Left lung (tissue), 10 donors: ENCODE data around the gene NOTCH1. TPM values are rescaled to one million over a fixed set of nuclear protein-coding genes. Genes with fewer than 3 reads are reported as not detected.

Experiments
- ATAC-seq: fragments of 200-7000 bp; cut with Tn5 transposase; one replicate; pipeline ENCODE4 v1.9.1; 2020; ENCODE audit warnings: moderate library complexity
- DNase-seq, 4 donors: peaks; one replicate each; pipeline ENCODE4 v3.0.0-alpha.2; 2013 to 2020
- H3K27ac ChIP-seq, 2 donors: fragments of 200-600 bp; sonication (generic) in 1 of 2; one replicate each; pipeline versions ENCODE4 v1.5.0 to v1.8.0; 2020 to 2021
- H3K27me3 ChIP-seq, 2 donors: fragments of 200-600 bp; sonication (generic) in 1 of 2; one replicate each; pipeline versions ENCODE4 v1.5.0 to v1.8.0; 2020 to 2021
- H3K36me3 ChIP-seq, 2 donors: fragments of 200-600 bp; sonication (generic) in 1 of 2; one replicate each; pipeline versions ENCODE4 v1.5.0 to v1.8.0; 2020 to 2021
- H3K4me1 ChIP-seq, 2 donors: fragments of 200-600 bp; one replicate each; pipeline ENCODE4 v1.8.0; 2021
- H3K4me3 ChIP-seq, 2 donors: fragments of 200-600 bp; sonication (generic) in 1 of 2; one replicate each; pipeline versions ENCODE4 v1.5.0 to v1.8.0; 2020 to 2021; ENCODE audit warnings: mild to moderate bottlenecking in 1 of 2
- H3K9me3 ChIP-seq, 2 donors: fragments of 200-600 bp; sonication (generic) in 1 of 2; one replicate each; pipeline versions ENCODE4 v1.5.0 to v1.8.0; 2020 to 2021
- intact Hi-C, 2 donors: fragments of 100-400 bp; cut with DNase I; formaldehyde crosslinking; loops; one replicate each; pipeline versions ENCODE4 v1.11.2 to v1.14.2; 2022
- polyA plus RNA-seq, 6 donors: library from polyadenylated mRNA; unstranded; fragments of 120-200 nt; gene quantifications; one replicate each; pipeline ENCODE4 v1.2.1, GENCODE V29; 2013; ENCODE audit not compliant: insufficient read length in 6 of 6
- total RNA-seq, 2 donors: library from RNA; stranded (reverse); fragmentation: NEBNext Ultra II Directional; extraction: Animal tissue kit (Norgen Biotek cat#: 25700); gene quantifications; one replicate each; pipeline ENCODE4 v1.2.1, GENCODE V29; 2021
- TF ChIP-seq, protein P1 (sequence below), 2 donors: fragments of 200-600 bp; sonication (generic) in 1 of 2; IDR thresholded peaks; one replicate each; pipeline versions ENCODE4 v1.5.0 to v1.8.0; 2021; ENCODE audit warnings: antibody characterized with exemption in 2 of 2
- donor health status: DM: no; HTN: yes; CAD: no.
- donor health status: DM: no; HTN: no; CAD: no.

NOTCH1 gene
- total and polyA plus RNA-seq, 8 donors: 21.7 to 102 (median 33.7) TPM

GRCh38 chr9:136476369-136477150, 69.3 kb downstream of the NOTCH1 start:
- H3K27me3 ChIP-seq: no peaks in the 10 kb centered on the region
- H3K4me3 ChIP-seq: no peak overlapping the region
- TF ChIP-seq, protein P1, sequence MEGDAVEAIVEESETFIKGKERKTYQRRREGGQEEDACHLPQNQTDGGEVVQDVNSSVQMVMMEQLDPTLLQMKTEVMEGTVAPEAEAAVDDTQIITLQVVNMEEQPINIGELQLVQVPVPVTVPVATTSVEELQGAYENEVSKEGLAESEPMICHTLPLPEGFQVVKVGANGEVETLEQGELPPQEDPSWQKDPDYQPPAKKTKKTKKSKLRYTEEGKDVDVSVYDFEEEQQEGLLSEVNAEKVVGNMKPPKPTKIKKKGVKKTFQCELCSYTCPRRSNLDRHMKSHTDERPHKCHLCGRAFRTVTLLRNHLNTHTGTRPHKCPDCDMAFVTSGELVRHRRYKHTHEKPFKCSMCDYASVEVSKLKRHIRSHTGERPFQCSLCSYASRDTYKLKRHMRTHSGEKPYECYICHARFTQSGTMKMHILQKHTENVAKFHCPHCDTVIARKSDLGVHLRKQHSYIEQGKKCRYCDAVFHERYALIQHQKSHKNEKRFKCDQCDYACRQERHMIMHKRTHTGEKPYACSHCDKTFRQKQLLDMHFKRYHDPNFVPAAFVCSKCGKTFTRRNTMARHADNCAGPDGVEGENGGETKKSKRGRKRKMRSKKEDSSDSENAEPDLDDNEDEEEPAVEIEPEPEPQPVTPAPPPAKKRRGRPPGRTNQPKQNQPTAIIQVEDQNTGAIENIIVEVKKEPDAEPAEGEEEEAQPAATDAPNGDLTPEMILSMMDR (IDR thresholded peaks at IDR 0.05): no peak
- DNase-seq (no peak), ATAC-seq (no peak)
- intact Hi-C loops: no loop called here
- peaks cover 0 to 73% of the 10 kb centered on the region in 2 donors for H3K36me3 ChIP-seq
- H3K27ac ChIP-seq: no peak overlapping the region
- H3K9me3 ChIP-seq: no peaks in the 10 kb centered on the region
- H3K4me1 ChIP-seq: peaks cover 4 to 16% of the 10 kb centered on the region in 2 donors

DNA sequence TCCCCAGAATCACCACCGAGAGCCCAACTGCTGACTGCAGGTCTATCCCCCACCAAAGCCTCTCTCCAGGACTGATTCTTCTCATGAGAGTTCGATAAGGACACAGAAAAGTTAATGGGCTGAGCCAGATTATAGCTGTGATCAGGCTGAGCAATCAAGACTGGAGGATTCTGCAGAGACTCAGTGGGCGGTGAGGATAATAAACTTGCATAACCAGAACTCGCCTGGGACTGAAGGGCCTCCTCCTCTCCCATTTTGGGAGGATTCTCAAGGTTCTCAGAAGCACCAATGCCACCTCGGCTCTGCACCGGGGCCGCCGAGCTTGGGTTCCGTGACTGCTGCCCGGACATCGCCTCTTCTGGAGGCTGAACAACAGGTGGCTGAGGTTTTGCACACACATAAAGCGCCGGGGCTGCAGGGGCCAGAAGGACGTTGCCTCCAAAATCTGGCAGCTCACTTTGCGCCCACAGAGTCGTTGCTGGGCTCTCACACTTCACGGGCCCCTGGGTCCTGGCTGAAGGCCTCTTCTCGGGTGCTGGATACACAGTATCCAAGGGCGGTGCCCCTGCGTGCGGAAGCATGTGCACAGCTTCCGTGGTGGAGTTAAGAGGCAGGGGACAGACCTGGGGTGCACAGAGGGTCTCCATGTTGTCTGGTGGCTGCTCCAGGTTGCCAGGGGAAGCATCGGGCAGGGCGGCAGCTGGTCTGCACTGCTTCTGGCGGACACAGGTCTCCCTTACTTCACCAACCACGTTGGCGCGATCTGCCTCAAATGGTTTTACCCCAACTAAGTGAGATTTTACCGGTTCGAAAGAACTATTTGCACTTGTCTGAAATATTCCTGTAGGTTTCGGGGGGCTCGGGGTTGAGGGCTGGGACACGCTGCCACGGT, 70.6 kb downstream of the NOTCH1 start:
- ATAC-seq (no peak), DNase-seq (no peak)
- intact Hi-C loops: no loop called here
- Histone ChIP-seq H3K36me3 (peaks cover 0 to 87% of the 10 kb centered on the region in 2 donors), H3K4me3 (no peak overlapping the region), H3K4me1 (peaks cover 0 to 3% of the 10 kb centered on the region in 2 donors), H3K27me3 (no peaks in the 10 kb centered on the region), H3K9me3 (no peaks in the 10 kb centered on the region), H3K27ac (no peak overlapping the region)
- TF ChIP-seq, protein P1 (IDR thresholded peaks at IDR 0.05): no peak

DNA sequence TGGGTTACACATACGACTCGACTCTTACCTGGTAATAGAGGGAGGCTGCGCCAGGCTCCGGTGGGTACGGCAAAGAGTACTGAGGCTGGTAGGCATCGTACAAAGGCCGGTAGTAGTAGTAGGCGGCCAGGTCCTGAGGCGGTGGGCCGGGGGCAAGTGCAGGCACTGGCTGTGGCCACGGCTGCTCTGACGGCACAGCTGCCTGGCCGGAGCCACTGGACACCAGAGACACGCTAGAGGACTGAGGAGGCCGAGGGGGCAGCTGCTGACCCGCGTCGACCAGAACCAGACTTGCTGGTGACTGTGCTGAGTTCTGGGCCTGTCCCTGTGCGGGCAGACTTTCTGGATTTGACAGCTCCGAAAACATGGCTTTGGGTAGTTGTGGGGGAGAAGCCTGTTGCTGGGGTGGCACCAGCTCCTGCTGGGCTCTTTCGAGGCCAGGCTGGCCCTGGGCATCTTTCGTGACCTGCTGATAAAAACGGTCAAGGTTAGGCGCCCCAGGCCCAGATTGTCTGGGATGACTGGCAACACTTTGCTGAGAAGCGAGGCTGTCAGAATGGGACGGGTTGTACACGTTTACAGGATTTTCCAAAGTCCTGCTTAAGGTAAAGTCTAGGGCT, 71.7 kb downstream of the NOTCH1 start:
- TF ChIP-seq, protein P1 (IDR thresholded peaks at IDR 0.05): no peak
- no peak for DNase-seq
- Histone ChIP-seq H3K36me3 (peaks cover 0 to 98% of the 10 kb centered on the region in 2 donors), H3K9me3 (no peaks in the 10 kb centered on the region), H3K4me1 (no peaks in the 10 kb centered on the region), H3K27ac (no peak overlapping the region), H3K4me3 (no peak overlapping the region), H3K27me3 (no peaks in the 10 kb centered on the region)
- intact Hi-C loops: no loop called here
- ATAC-seq: no peak

DNA sequence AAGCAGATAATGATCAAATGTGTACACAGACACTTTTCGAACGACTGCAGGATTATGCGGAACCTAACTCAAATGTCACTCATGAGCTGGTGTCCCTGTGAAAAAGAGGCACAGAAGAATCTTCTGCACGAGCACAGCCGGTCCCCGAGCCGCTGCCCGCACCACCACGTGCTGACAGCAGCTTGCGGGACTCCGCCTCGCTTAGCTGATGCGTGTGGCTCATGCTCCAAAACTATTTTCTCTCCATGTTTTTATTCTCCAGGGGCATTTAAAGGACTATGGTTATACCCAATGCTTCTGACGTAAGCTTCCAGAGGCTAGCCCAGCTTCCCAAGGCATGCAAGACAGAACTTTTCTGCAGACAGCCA, 72.5 kb downstream of the NOTCH1 start:
- Histone ChIP-seq H3K27ac (no peak overlapping the region), H3K36me3 (peaks cover 0 to 100% of the 10 kb centered on the region in 2 donors), H3K4me3 (no peak overlapping the region), H3K9me3 (no peaks in the 10 kb centered on the region), H3K4me1 (no peaks in the 10 kb centered on the region), H3K27me3 (no peaks in the 10 kb centered on the region)
- intact Hi-C loops: no loop called here
- TF ChIP-seq, protein P1 (IDR thresholded peaks at IDR 0.05): no peak
- DNase-seq (no peak), ATAC-seq (no peak)
